ENCODE results near the gene GNG8. TPM values are rescaled to one million over a fixed set of nuclear protein-coding genes. Genes with fewer than 3 reads are reported as not detected.

Gene GNG8
- total and polyA plus RNA-seq, 2 donors (not counting 1 experiment from before 2014, with no cell fraction given), result 6.7 TPM; not detected in 1

DNA sequence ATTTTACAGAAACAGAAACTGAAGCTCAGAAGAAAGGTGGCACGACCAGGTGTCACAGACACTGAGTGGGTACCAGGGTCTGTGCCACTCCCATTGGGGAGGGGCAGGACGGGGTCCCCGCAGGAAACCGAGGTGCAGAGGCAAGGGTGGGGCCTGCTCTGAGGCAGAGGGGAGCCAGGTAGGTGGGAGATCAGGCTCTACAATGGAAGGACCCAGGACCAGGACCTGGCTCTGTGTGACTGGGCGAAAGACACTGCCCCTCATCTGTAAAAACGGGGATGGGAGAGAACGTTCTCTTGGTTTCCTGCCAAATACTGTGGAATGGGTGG, 13.9 kb downstream of the GNG8 start:
- Histone ChIP-seq H3K4me2 (replicated peaks; ENCODE audit: low read depth, low read length, poor library complexity, severe bottlenecking) (peak overlapping the region; percentile 87), H3K36me3 (replicated peaks in 1 of 2; ENCODE audit: control extremely low read depth in 1 of 2, control insufficient read depth in 1 of 2, extremely low read depth in 1 of 2, insufficient read depth in 2 of 2, low read length in 1 of 2) (no peaks in the 10 kb centered on the region), H3K27me3 (replicated peaks in 1 of 4; ENCODE audit: control extremely low read depth in 1 of 4, control insufficient read depth in 3 of 4, insufficient read depth in 4 of 4, low read length in 3 of 4) (no peaks in the 10 kb centered on the region), H3K9ac (ENCODE audit: low read length) (no peak overlapping the region), H4K20me1 (ENCODE audit: control insufficient read depth, insufficient read depth, low read length, poor library complexity, severe bottlenecking) (no peaks in the 10 kb centered on the region), H3K4me1 (ENCODE audit: control insufficient read depth in 2 of 2, insufficient read depth in 2 of 2, low read length in 2 of 2) (peaks cover 66 to 77% of the 10 kb centered on the region in 2 donors), H3K27ac (ENCODE audit: low read length in 2 of 2) (no peak overlapping the region), H3K4me3 (ENCODE audit: control extremely low read depth in 1 of 5, extremely low read depth in 1 of 5, insufficient read depth in 1 of 5, low read depth in 2 of 5, low read length in 4 of 5) (no peak overlapping the region), H3K79me2 (ENCODE audit: control insufficient read depth, insufficient read depth, low read length) (no peaks in the 10 kb centered on the region), H2AFZ (ENCODE audit: insufficient read depth, low read depth, low read length, poor library complexity, severe bottlenecking) (no peak overlapping the region), H3K9me3 (ENCODE audit: control extremely low read depth in 1 of 3, control insufficient read depth in 2 of 3, insufficient read depth in 1 of 3, low read length in 2 of 3) (no peaks in the 10 kb centered on the region)
- 56% methylated on average over 7 of the region's 7 CpGs for WGBS (ENCODE audit: insufficient coverage)
- Mint-ChIP-seq H3K4me3 (no peak overlapping the region), H3K9me3 (ENCODE audit: insufficient read depth) (no peaks in the 10 kb centered on the region), H3K27ac (peak overlapping the region; percentile 56), H3K4me1 (peaks cover 68% of the 10 kb centered on the region), H3K27me3 (no peaks in the 10 kb centered on the region)
- intact Hi-C loops (cut with micrococcal nuclease), result no loop called here
- TF ChIP-seq, protein P1, sequence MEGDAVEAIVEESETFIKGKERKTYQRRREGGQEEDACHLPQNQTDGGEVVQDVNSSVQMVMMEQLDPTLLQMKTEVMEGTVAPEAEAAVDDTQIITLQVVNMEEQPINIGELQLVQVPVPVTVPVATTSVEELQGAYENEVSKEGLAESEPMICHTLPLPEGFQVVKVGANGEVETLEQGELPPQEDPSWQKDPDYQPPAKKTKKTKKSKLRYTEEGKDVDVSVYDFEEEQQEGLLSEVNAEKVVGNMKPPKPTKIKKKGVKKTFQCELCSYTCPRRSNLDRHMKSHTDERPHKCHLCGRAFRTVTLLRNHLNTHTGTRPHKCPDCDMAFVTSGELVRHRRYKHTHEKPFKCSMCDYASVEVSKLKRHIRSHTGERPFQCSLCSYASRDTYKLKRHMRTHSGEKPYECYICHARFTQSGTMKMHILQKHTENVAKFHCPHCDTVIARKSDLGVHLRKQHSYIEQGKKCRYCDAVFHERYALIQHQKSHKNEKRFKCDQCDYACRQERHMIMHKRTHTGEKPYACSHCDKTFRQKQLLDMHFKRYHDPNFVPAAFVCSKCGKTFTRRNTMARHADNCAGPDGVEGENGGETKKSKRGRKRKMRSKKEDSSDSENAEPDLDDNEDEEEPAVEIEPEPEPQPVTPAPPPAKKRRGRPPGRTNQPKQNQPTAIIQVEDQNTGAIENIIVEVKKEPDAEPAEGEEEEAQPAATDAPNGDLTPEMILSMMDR (IDR thresholded peaks at IDR 0.05), result no peak
- no peak for TF ChIP-seq EZH2 (IDR thresholded peaks at IDR 0.05; ENCODE audit: borderline replicate concordance, insufficient read depth, low read depth, low read length, poor library complexity, severe bottlenecking)
- ChIA-PET POLR2A (interaction anchor here (0.6 to 1.4 kb wide), 3 partner anchors 10 to 20 kb away, joined by 3 to 4 read pairs (median 3); partner anchors contain the start of gene GNG8), CTCF (interaction anchor here (0.8 to 16.2 kb wide), 5 partner anchors 8 to 40 kb away, joined by 3 to 447 read pairs (median 3); partner anchors contain the start of gene DACT3)
- ATAC-seq (ENCODE audit: low read depth) (no peak), DNase-seq (no peak)

DNA sequence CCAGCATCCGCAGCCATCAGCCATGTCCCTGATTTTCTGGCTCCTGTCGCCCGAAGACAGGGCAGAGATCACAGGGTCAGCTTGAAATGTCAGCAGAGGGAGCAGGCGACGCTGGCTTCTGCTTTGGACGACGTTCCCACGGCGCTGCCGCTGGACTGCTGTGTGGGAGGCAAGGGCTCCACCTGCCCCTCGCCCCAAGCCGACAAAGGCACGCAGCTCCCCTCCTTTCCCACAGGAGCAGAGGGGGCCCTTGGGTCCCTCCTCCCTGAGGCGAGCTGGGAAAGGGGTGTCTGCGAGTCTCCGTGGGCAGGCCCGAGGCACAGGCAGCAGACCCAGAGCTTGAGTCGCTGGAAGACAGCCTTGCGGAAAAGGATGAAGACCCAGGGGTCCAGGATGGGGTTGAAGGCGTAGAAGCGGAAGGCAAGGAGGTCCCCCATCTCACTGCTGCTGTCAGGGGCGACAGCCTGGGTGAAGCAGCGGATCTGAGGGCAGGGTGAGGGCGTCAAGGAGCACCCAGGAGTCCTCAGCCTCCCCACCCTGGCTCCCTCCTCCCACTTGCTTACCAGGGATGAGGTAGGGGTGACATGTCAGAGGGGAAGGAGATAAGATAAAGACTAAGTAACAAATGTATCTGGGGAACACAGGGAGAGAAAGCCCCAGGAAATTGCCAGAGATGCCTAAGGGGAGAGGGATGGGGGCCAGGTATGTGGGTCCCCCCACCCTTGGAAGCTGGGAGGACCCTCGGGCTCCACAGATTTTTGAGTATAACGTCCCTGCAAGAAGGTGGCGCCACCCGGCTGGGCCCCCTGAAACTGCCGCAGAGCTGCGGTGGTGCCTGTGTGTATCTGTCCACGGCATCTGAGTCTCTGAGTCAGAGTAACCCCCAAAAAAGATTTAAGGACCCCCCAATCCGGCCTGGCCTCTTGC, 14.5 kb downstream of the GNG8 start:
- CTCF ChIA-PET, result interaction anchor here (0.8 to 16.2 kb wide), 7 partner anchors 9 to 40 kb away, joined by 3 to 447 read pairs (median 3); partner anchors contain the start of gene DACT3
- ATAC-seq (ENCODE audit: low read depth), result no peak
- peaks cover 73 to 84% of the 10 kb centered on the region in 2 donors for H3K4me1 ChIP-seq (ENCODE audit: control insufficient read depth in 2 of 2, insufficient read depth in 2 of 2, low read length in 2 of 2)
- H4K20me1 ChIP-seq (ENCODE audit: control insufficient read depth, insufficient read depth, low read length, poor library complexity, severe bottlenecking), result no peaks in the 10 kb centered on the region
- WGBS (ENCODE audit: insufficient coverage), result 95% methylated on average over 22 of the region's 32 CpGs
- H3K4me3 ChIP-seq (ENCODE audit: control extremely low read depth in 1 of 5, extremely low read depth in 1 of 5, insufficient read depth in 1 of 5, low read depth in 2 of 5, low read length in 4 of 5), result no peak overlapping the region
- peaks cover 72% of the 10 kb centered on the region for H3K4me1 Mint-ChIP-seq
- no peaks in the 10 kb centered on the region for H3K36me3 ChIP-seq (replicated peaks in 1 of 2; ENCODE audit: control extremely low read depth in 1 of 2, control insufficient read depth in 1 of 2, extremely low read depth in 1 of 2, insufficient read depth in 2 of 2, low read length in 1 of 2)
- no peaks in the 10 kb centered on the region for H3K27me3 ChIP-seq (replicated peaks in 1 of 4; ENCODE audit: control extremely low read depth in 1 of 4, control insufficient read depth in 3 of 4, insufficient read depth in 4 of 4, low read length in 3 of 4)
- peak overlapping the region; percentile 7 for H3K4me3 Mint-ChIP-seq
- H3K4me2 ChIP-seq (replicated peaks; ENCODE audit: low read depth, low read length, poor library complexity, severe bottlenecking), result peak overlapping the region; percentile 87
- POLR2A ChIA-PET, result interaction anchor here (0.5 to 2.1 kb wide), 6 partner anchors 10 to 105 kb away, joined by 3 to 7 read pairs (median 4); partner anchors contain the start of genes DACT3 and GNG8
- no peaks in the 10 kb centered on the region for H3K9me3 Mint-ChIP-seq (ENCODE audit: insufficient read depth)
- H3K79me2 ChIP-seq (ENCODE audit: control insufficient read depth, insufficient read depth, low read length), result no peaks in the 10 kb centered on the region
- intact Hi-C loops (cut with micrococcal nuclease), result no loop called here
- H3K27ac Mint-ChIP-seq, result peak overlapping the region; percentile 99
- H3K9me3 ChIP-seq (ENCODE audit: control extremely low read depth in 1 of 3, control insufficient read depth in 2 of 3, insufficient read depth in 1 of 3, low read length in 2 of 3), result no peaks in the 10 kb centered on the region
- H3K27ac ChIP-seq (ENCODE audit: low read length in 2 of 2), result peak overlapping the region in 1 of 2 donors; percentile 99
- H3K27me3 Mint-ChIP-seq, result no peaks in the 10 kb centered on the region
- TF ChIP-seq, protein P1 (IDR thresholded peaks at IDR 0.05), result no peak
- TF ChIP-seq EZH2 (IDR thresholded peaks at IDR 0.05; ENCODE audit: borderline replicate concordance, insufficient read depth, low read depth, low read length, poor library complexity, severe bottlenecking), result no peak
- no peak overlapping the region for H3K9ac ChIP-seq (ENCODE audit: low read length)
- H2AFZ ChIP-seq (ENCODE audit: insufficient read depth, low read depth, low read length, poor library complexity, severe bottlenecking), result no peak overlapping the region
- DNase-seq, result no peak

All from B cell (primary cell).